ENCODE results near the gene CASP12.

The CASP12 gene

GRCh38 chr11:104836691-104837090 is 61.6 kb downstream of the CASP12 start:
- DNase-seq (ENCODE audit: low read depth), result no peak
